HG03520 (cell line): ENCODE data around the gene NHLRC2.
A peak's percentile ranks its signal among the peaks of the same experiment; 100 is the strongest.
"Not testable (repeated sequence)": the region's sequence is repeated elsewhere in the genome, so short reads cannot be mapped to it uniquely, and the experiment has no call there.

ENCODE experiments used
- ATAC-seq: cut with Tn5 transposase; IDR thresholded peaks from one replicate; pipeline ENCODE4 v1.9.1; 2021; ENCODE audit warnings: mild to moderate bottlenecking, moderate library complexity; ENCODE audit not compliant: unreplicated experiment

The NHLRC2 gene

GRCh38 chr10:113854013-113854760 is at the start of gene NHLRC2, which contains the start of gene DCLRE1A:
NHLRC2 (plus strand) TSS chr10:113854661; CDS start chr10:113854873, 212 bp downstream.
DCLRE1A (minus strand) TSS chr10:113854082; CDS start chr10:113853182, 900 bp downstream.
- ATAC-seq: peak; percentile 35

GRCh38 chr10:113806503-113806902 is 48.0 kb upstream of the NHLRC2 start:
- ATAC-seq: no peak

- ATAC-seq: no peak
Measured at GRCh38 chr10:113808168-113808567, 46.3 kb upstream of the NHLRC2 start.

GRCh38 chr10:113814700-113815099 is 39.8 kb upstream of the NHLRC2 start:
- ATAC-seq: not testable (repeated sequence)

- no peak for ATAC-seq
Measured at GRCh38 chr10:113819989-113820388, 34.5 kb upstream of the NHLRC2 start.

GRCh38 chr10:113820507-113820906 is 34.0 kb upstream of the NHLRC2 start:
- no peak for ATAC-seq

GRCh38 chr10:113821306-113821705 is 33.2 kb upstream of the NHLRC2 start:
- ATAC-seq: not testable (repeated sequence)

- ATAC-seq: no peak
Measured at GRCh38 chr10:113822174-113822573, 32.3 kb upstream of the NHLRC2 start.

- ATAC-seq: no peak
Measured at GRCh38 chr10:113823389-113823788, 31.1 kb upstream of the NHLRC2 start.

- no peak for ATAC-seq
Measured at GRCh38 chr10:113825791-113826190, 28.7 kb upstream of the NHLRC2 start.

GRCh38 chr10:113828567-113828966 is 25.9 kb upstream of the NHLRC2 start:
- ATAC-seq: not testable (repeated sequence)

- no peak for ATAC-seq
Measured at GRCh38 chr10:113842171-113842570, 12.3 kb upstream of the NHLRC2 start.

- ATAC-seq: no peak
Measured at GRCh38 chr10:113843972-113844485, 10.4 kb upstream of the NHLRC2 start.

GRCh38 chr10:113846036-113846435 is 8.4 kb upstream of the NHLRC2 start:
- ATAC-seq: no peak

- no peak for ATAC-seq
Measured at GRCh38 chr10:113849140-113849803, 5.2 kb upstream of the NHLRC2 start.

GRCh38 chr10:113849946-113850345 is 4.5 kb upstream of the NHLRC2 start:
- ATAC-seq: no peak

GRCh38 chr10:113853578-113854012 is 866 bp upstream of the NHLRC2 start:
- ATAC-seq: no peak

GRCh38 chr10:113854761-113855588 is 514 bp downstream of the NHLRC2 start:
- ATAC-seq: peak; percentile 25

- ATAC-seq: no peak
Measured at GRCh38 chr10:113856563-113856962, 2.1 kb downstream of the NHLRC2 start.

GRCh38 chr10:113857210-113857609 is 2.7 kb downstream of the NHLRC2 start:
- no peak for ATAC-seq

- no peak for ATAC-seq
Measured at GRCh38 chr10:113858541-113858940, 4.1 kb downstream of the NHLRC2 start.
